A673 (cell line): ENCODE results near the gene GAR1.

Experiments
- EZH2 ChIP-seq: fragments of 200-600 bp; sonication (generic); IDR thresholded peaks from 2 replicates; pipeline ENCODE4 v1.6.1; 2017; ENCODE audit warnings: borderline replicate concordance, low read depth, mild to moderate bottlenecking, mixed read lengths, antibody characterized with exemption, low read length; ENCODE audit not compliant: poor library complexity, severe bottlenecking
- TF ChIP-seq, protein P1 (sequence below): fragments of 300-800, 200-600 bp; sonication (generic); conservative IDR thresholded peaks from 2 replicates; pipeline ENCODE4 v1.5.1; 2017; ENCODE audit warnings: low read depth, mild to moderate bottlenecking, antibody characterized with exemption, low read length, moderate library complexity, mixed read lengths

GRCh38 chr4:109861916-109862511 is 46.5 kb downstream of the GAR1 start:
- TF ChIP-seq, protein P1, sequence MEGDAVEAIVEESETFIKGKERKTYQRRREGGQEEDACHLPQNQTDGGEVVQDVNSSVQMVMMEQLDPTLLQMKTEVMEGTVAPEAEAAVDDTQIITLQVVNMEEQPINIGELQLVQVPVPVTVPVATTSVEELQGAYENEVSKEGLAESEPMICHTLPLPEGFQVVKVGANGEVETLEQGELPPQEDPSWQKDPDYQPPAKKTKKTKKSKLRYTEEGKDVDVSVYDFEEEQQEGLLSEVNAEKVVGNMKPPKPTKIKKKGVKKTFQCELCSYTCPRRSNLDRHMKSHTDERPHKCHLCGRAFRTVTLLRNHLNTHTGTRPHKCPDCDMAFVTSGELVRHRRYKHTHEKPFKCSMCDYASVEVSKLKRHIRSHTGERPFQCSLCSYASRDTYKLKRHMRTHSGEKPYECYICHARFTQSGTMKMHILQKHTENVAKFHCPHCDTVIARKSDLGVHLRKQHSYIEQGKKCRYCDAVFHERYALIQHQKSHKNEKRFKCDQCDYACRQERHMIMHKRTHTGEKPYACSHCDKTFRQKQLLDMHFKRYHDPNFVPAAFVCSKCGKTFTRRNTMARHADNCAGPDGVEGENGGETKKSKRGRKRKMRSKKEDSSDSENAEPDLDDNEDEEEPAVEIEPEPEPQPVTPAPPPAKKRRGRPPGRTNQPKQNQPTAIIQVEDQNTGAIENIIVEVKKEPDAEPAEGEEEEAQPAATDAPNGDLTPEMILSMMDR: no peak
- no peak for TF ChIP-seq EZH2
